WTC11 (cell line): Measurements from ENCODE around the gene RPS6KL1.

Experiments
- ATF3 ChIP-seq: sonication (generic); formaldehyde crosslinking; conservative IDR thresholded peaks from 2 replicates; pipeline ENCODE4 v1.8.1; 2022; ENCODE audit warnings: mild to moderate bottlenecking, missing genetic modification reagents
- CTCF ChIP-seq: fragments of 200-600 bp; IDR thresholded peaks from 2 replicates; pipeline ENCODE4 v1.8.0; 2022; ENCODE audit warnings: antibody characterized with exemption
- NR2C2 ChIP-seq: sonication (generic); formaldehyde crosslinking; IDR thresholded peaks from 2 replicates; pipeline ENCODE4 v1.8.0; 2022; ENCODE audit warnings: mild to moderate bottlenecking, missing genetic modification reagents
- SP1 ChIP-seq: sonication (generic); formaldehyde crosslinking; conservative IDR thresholded peaks from 2 replicates; pipeline ENCODE4 v1.8.1; 2022; ENCODE audit warnings: missing genetic modification reagents
- TEAD1 ChIP-seq: sonication (generic); formaldehyde crosslinking; IDR thresholded peaks from 2 replicates; pipeline ENCODE4 v1.8.0; 2022; ENCODE audit warnings: mild to moderate bottlenecking, missing genetic modification reagents
- ZNF416 ChIP-seq: fragments of 250-450 bp; sonication (Bioruptor Pico); IDR thresholded peaks from 2 replicates; pipeline ENCODE4 v1.9.0; 2021; ENCODE audit warnings: mild to moderate bottlenecking, inconsistent platforms
- TF ChIP-seq, protein P1 (sequence below): sonication (generic); formaldehyde crosslinking; IDR thresholded peaks from 2 replicates; pipeline ENCODE4 v1.8.0; 2022; ENCODE audit warnings: mild to moderate bottlenecking, missing genetic modification reagents

DNA sequence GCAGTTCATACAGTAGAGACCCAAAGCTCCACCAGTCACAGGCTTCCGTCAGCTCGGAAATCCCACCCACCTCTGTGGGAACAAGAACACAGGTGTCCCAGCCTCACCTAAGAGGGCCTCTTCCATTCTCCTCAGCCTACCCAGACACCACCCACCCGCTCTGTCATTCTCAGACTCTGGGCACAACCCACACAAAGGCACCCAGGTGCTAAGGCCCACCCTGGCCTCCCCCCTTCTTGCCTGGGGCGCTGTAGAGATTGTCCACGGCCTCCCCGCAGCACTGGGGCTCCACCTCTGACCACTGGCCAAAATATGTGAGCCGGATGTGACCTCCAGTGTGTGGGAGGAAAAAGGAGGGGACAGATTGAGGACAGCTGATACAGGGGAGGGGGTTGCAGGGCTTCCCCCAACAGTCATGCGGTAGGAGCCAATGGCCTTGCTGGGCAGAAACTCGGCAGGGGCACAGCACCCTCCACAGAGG, 14.2 kb downstream of the RPS6KL1 start:
- no peak for TF ChIP-seq TEAD1 (CRISPR knock-in tag)
- no peak for TF ChIP-seq SP1 (CRISPR knock-in tag)
- TF ChIP-seq CTCF: no peak
- TF ChIP-seq, protein P1, sequence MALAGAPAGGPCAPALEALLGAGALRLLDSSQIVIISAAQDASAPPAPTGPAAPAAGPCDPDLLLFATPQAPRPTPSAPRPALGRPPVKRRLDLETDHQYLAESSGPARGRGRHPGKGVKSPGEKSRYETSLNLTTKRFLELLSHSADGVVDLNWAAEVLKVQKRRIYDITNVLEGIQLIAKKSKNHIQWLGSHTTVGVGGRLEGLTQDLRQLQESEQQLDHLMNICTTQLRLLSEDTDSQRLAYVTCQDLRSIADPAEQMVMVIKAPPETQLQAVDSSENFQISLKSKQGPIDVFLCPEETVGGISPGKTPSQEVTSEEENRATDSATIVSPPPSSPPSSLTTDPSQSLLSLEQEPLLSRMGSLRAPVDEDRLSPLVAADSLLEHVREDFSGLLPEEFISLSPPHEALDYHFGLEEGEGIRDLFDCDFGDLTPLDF (CRISPR knock-in tag): no peak
- TF ChIP-seq ATF3 (CRISPR knock-in tag): no peak
- TF ChIP-seq NR2C2 (CRISPR knock-in tag): no peak
- no peak for TF ChIP-seq ZNF416 (CRISPR knock-in tag)
